GM12865 (cell line): ENCODE measurements around the gene JPH3.

Experiments
- DNase-seq: peaks from one replicate; pipeline ENCODE4 v3.0.0; 2010; ENCODE audit warnings: low read depth
- H3K4me3 ChIP-seq: 2 replicates; pipeline ENCODE4 v1.5.1; 2011; ENCODE audit warnings: mild to moderate bottlenecking, low read depth, low read length, control low read depth
- CTCF ChIP-seq: IDR thresholded peaks from 2 replicates; pipeline ENCODE4 v1.5.1; 2011; ENCODE audit warnings: low read length, control low read depth, low read depth, inconsistent platforms; ENCODE audit not compliant: insufficient read depth; ENCODE audit errors: missing control alignments

Gene JPH3

GRCh38 chr16:87682852-87683399 lies 80.6 kb downstream of the JPH3 start:
- no peak for TF ChIP-seq CTCF
- DNase-seq, result no peak

GRCh38 chr16:87684106-87684677 lies 81.9 kb downstream of the JPH3 start:
- no peak overlapping the region for H3K4me3 ChIP-seq
- no peak for TF ChIP-seq CTCF
- DNase-seq, result no peak

More at GRCh38 chr16:87682852-87683399, 80.6 kb downstream of the JPH3 start:
- H3K4me3 ChIP-seq, result no peak overlapping the region

GRCh38 chr16:87684711-87685404 lies 82.5 kb downstream of the JPH3 start:
- no peak for TF ChIP-seq CTCF
- DNase-seq, result no peak
- H3K4me3 ChIP-seq, result no peak overlapping the region

- TF ChIP-seq CTCF, result no peak
- H3K4me3 ChIP-seq, result no peak overlapping the region
- no peak for DNase-seq
Measured at GRCh38 chr16:87685405-87685755, 83.1 kb downstream of the JPH3 start.

- TF ChIP-seq CTCF, result no peak
- DNase-seq, result no peak
Measured at GRCh38 chr16:87685766-87686165, 83.5 kb downstream of the JPH3 start.

GRCh38 chr16:87686697-87687096 lies 84.4 kb downstream of the JPH3 start:
- no peak for DNase-seq
- no peak for TF ChIP-seq CTCF
- no peak overlapping the region for H3K4me3 ChIP-seq

More at GRCh38 chr16:87685766-87686165, 83.5 kb downstream of the JPH3 start:
- no peak overlapping the region for H3K4me3 ChIP-seq
